GM18499 (cell line): ENCODE data around the gene PTPRS.

Source experiments
- ATAC-seq: cut with Tn5 transposase; IDR thresholded peaks from one replicate; pipeline ENCODE4 v1.9.1; 2021; ENCODE audit warnings: moderate number of reproducible peaks; ENCODE audit not compliant: insufficient read depth, unreplicated experiment

Gene PTPRS

DNA sequence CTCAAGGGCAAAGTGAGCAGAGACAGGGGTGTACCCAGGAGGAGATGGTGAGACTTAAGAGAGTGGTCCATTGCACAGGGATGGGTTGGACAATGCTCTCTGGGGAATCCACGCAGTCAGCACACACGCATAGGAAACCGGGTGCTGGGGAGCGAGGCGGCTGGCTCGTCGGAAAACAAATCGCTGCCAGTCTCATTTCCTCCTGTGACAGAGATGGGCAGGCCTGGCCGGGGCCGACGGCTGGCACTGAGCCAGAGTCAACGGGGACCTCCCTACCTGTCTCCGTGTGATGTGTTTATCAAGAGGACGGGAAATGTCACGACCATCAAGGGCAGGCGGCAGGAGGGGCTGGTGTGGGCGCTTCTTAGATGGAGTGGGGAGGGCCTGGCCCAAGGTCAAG is 27.3 kb downstream of the PTPRS start:
- ATAC-seq: no peak

DNA sequence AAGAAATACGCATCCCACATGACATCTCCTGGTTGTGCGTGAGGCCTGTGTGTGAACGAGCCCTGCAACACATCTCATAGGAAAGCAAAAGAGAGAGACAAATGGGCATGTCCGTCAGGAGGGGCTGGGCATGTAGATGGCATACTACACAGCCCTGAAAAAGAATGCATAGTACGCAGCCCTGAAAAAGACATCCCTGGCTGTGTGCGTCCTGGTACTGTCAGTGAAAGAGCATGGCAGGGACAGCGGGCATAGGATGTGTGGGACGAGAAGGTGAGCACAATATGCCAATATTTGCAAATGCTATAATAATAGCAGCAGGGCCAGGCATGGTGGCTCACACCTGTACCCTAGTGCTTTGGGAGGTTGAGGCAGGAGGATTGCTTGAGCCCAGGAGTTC is 28.6 kb downstream of the PTPRS start:
- no peak for ATAC-seq

- no peak for ATAC-seq
These were observed 31.0 kb downstream of the PTPRS start for GRCh38 chr19:5309438-5310204.

DNA sequence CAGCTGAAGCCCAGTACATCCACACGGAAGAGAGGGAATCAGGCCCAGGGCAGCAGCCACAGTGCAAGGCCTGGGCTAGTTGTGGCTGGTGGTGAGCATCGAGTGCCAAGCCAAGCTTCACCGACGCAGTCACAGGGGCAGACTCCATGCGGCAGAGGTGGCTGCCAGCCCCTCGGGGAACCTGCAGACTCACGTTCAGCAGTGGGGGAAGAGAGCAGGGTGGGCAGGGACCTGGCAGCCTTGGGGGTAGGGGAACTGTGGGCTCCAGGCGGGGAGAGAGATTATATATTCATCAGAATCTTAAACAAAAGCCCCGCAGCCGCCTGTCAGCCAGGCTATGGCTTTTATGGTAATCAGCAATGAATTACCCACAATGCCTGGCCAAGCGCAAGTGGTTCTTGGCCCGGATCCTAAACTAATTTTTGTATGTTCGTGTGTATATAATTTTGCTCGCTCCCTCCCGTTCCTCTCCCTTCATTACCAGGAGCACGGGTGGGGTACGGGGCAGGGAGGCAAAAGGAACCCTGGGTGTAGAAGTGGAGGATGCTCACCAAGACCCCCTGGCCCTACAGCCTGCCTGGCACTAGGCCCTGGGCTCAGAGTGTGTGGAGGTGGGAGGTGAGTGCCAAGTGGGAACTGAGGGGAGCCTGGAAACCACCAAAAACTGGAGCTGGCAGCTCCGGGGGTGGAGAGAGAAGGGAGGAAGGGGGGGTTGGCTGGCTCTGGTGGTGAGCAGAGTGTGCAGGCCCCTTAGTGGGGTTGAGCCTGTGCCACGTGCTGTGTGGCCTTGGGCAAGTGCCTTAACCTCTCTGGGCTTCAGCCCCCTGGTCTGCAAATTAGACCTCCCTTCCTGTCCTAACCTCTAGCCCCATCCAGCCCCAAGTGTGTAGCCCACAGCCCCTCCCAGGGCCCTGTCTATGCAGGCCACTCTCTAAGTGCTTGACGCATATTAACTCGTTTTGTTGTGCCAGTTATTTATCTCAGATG is 31.9 kb downstream of the PTPRS start:
- ATAC-seq: no peak

DNA sequence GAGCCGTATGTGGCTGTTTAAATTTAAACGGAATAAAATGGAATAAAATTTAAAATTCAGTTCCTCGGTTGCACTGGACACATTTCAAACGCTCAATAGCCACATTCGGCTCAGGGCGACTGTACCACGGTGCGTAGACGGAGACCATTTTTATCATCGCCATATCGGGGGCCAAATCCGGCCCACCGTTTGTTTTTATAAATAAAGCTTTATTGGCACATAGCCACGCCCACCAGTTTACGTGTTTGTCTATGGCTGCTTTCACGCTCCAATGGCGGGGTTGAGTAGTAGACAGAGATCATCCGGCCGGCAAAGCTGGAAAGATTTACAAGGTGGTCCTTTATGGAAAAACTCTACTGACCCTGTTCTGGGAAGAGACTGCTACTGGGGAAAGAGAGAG is 33.0 kb downstream of the PTPRS start:
- no peak for ATAC-seq

DNA sequence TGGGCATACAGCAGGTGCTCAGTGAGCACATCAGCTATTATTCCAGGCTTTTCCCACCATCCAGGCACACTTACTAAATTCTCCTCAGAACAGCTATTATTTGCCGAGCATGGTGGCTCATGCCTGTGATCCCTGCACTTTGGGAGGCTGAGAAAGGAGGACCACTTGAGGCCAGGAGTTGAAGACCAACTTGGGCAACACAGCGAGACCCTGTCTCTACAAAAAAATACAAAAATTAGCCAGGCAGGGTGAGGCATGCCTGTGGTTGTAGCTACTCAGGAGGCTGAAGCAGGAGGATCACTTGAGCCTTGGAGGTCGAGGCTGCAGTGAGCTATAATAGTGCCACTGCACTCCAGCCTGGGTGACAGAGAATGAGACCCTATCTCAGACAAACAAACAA is 35.4 kb downstream of the PTPRS start:
- ATAC-seq: no peak

- ATAC-seq: no peak
These were observed 36.1 kb downstream of the PTPRS start for GRCh38 chr19:5304486-5304885.

- ATAC-seq: no peak
These were observed 37.4 kb downstream of the PTPRS start for GRCh38 chr19:5303208-5303607.

GRCh38 chr19:5302396-5302795 is 38.2 kb downstream of the PTPRS start:
- no peak for ATAC-seq

DNA sequence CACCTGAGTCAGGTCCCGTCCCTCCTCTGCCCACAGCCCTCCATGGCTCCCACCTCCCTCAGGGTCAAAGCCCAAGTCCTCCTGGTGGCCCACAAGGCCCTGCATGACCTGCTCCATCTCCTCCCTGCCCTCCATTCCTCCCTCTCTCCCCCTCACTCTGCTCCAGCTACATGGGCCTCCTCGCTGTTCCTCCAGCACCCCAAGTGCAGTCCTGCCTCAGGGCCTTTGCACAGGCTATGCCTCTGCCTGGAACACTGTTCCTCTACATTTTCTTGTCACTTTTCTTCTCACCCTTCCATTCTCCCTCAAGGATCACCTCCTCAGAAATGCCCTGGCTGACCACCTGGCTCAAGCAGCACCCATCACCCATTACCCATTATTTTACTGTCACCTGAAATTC is 41.5 kb downstream of the PTPRS start:
- no peak for ATAC-seq

DNA sequence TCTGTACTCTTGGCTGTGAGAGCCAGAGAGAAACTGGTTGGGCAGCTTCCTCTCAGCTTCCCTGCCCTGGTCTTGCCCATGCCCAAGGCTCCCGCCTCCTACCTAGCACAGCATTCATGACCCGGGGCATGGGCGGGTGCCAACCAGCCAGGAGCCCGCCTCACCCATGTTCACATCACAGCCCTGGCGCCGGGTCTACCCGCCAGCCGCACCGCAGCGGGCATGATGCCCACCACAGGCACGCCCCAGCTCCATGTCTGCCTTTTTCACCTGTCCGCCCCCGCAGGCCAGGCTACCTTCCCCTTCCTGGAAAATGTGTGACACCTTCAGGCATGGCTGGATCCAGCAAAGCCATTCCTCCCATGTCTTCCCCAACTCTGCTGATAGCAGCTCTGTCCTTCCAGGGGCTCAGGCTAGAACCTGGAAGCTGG is 42.1 kb downstream of the PTPRS start:
- ATAC-seq: no peak

DNA sequence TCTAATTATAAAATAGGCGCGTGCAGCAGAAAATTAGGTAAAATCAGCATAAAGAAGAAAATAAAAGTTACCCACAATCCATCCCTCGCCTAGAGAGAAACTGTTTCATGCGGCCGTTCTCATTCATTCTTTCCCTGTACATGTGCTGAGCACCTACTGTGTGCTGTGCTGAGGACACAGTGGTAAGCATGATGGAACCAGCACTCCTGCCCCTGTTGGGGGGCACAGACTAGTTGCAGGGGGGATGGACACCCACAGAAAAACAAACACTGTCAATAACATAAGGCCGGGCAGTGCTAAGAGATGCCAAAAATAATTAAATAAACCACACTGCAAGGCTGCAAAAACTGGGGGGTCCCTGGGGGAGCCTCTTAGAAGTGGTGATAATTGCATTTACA is 43.3 kb downstream of the PTPRS start:
- ATAC-seq: no peak

DNA sequence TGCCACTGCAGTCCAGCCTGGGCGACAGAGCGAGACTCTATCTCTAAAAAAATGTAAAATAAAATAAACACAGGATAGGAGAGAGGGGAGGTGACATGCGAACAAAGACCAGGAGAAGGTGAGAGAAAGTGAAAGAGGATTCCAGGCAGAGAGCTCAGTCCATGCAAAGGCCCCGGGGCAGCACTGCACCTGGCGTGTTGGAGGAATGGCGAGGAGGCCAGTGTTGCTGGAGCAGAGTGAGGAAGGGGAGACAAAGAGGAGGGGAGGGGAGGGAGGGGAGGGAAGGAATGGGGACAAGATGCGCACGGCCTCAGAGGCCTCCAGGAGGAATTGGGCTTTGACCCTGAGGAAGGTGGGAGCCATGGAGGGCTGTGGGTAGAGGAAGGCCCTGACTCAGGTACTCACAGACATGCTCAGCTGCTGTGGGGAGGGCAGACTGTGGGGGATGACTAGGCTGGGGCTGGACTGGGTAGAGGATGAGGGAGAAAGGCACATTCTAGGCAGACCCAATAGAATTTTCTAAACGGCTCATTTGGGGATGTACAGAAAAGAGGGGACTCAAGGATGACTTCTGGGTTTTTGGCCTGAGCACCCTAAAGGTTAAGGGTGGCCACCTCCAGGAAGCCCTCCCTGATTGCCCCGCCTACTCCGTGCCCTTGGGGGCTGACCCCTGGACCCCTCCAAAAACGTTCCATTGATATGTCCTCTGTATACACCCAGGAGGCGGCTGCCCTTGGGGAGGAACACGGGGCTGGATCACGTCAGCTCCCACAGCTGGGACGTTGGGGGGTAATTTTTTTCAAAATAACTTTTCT is 43.9 kb downstream of the PTPRS start:
- ATAC-seq: no peak

- ATAC-seq: no peak
These were observed 44.6 kb downstream of the PTPRS start for GRCh38 chr19:5296021-5296420.

- ATAC-seq: no peak
These were observed 46.0 kb downstream of the PTPRS start for GRCh38 chr19:5294403-5295160.

GRCh38 chr19:5293612-5294378 is 46.8 kb downstream of the PTPRS start:
- no peak for ATAC-seq

DNA sequence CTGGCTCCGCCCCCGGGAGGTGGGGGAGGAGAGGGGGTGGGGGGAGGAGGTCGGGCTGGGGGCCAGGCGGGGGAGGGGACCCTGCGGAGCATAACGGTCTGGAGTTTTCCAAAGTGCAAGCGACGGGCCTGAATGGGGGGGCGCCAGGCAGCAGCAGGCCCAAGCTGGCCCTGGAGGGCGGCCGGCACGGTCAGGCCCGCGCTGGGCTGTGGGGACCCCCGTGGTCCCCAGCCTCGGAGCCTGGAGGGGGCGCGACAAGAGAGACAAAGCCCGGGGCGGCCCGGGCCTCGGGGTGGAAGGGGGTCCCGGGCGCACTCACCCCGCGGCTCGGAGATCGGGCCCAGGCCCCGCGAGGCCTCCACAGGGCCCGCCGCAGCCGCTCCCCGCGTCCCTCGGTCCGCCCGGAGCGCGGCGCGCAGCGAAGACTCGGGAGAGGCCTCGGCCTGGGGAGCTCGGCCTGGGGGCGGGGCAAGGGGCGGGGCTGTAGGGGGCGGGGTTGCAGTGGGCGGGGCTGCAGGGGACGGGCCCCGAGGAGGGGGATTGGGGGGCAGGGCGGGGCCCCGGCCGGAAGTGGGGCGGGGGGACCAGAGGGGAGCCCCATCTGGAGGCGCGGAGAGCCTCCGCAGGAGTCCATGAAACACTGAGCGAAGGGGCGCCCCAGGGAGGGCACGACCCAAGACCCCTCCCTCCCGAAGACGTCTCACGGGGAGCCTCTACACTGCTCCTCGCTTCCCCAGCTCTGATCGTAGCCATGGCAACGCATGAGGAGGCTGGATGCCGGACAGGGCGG is 47.6 kb downstream of the PTPRS start:
- no peak for ATAC-seq

DNA sequence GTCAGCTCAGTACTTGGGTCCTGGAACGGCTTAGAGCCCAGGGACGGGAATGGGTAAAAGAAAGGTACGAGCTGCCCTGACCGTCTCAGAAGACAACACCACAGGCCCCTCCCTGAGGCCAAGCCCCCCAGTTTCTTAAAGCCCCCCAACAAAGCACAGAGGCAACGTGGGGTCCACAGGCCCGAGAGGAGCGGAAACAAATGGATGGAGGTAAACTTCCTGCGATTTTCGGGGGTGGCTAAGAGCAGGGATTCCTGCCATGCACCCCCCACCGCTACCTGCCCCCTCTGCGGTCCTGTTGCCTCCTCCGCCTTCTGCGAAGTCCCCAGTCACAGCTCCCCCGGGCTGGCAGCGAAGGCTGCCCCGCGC is 48.2 kb downstream of the PTPRS start:
- ATAC-seq: no peak
